K562 (cell line): ENCODE results near the gene OSGIN1. TPM values are rescaled to one million over a fixed set of nuclear protein-coding genes. Genes with fewer than 3 reads are reported as not detected.

Experiments used
- ARID1B ChIP-seq: fragments of 450-650 bp; IDR thresholded peaks from 2 replicates; pipeline ENCODE4 v1.6.1; 2016; ENCODE audit warnings: antibody characterized with exemption, mild to moderate bottlenecking, inconsistent platforms
- ATF6 ChIP-seq: sonication (generic); formaldehyde crosslinking; IDR thresholded peaks from 2 replicates; pipeline ENCODE4 v1.4.0; 2020; ENCODE audit warnings: mild to moderate bottlenecking, missing genetic modification reagents
- BCLAF1 ChIP-seq, 2 experiments: fragments of 450-650 bp in 1 of 2; IDR thresholded peaks; 2 replicates each; pipeline ENCODE4 v1.6.1; 2011 to 2017; ENCODE audit warnings: low read depth in 2 of 2, antibody characterized with exemption in 1 of 2, borderline replicate concordance in 1 of 2, low read length in 1 of 2, mild to moderate bottlenecking in 1 of 2, mixed read lengths in 1 of 2; ENCODE audit not compliant: control insufficient read depth in 1 of 2
- BCOR ChIP-seq: fragments of 450-650 bp; IDR thresholded peaks from 2 replicates; pipeline ENCODE4 v1.6.1; 2016
- BMI1 ChIP-seq: fragments of 150-350 bp; IDR thresholded peaks from 2 replicates; pipeline ENCODE4 v1.6.1; 2014; ENCODE audit warnings: low read length
- GABPB1 ChIP-seq: sonication (generic); formaldehyde crosslinking; IDR thresholded peaks from 2 replicates; pipeline ENCODE4 v1.8.0; 2022; ENCODE audit warnings: mild to moderate bottlenecking, missing genetic modification reagents
- RCOR1 ChIP-seq, 2 experiments: IDR thresholded peaks; 2 replicates each; pipeline ENCODE4 v1.6.1; 2012; ENCODE audit warnings: low read depth in 2 of 2, low read length in 2 of 2, borderline replicate concordance in 1 of 2, improper control_type of control experiment in 1 of 2
- SLC30A9 ChIP-seq: fragments of 250-450 bp; sonication (Bioruptor Pico); IDR thresholded peaks from 2 replicates; pipeline ENCODE4 v1.8.0; 2022; ENCODE audit warnings: mild to moderate bottlenecking, moderate library complexity
- SPI1 ChIP-seq: IDR thresholded peaks from 2 replicates; pipeline ENCODE4 v1.6.1; 2011; ENCODE audit warnings: low read depth, low read length, control low read depth, borderline replicate concordance
- ZBTB11 ChIP-seq, 3 experiments: fragments of 200-800 bp in 1 of 3; fragments of 250-450 bp in 1 of 3; fragments of 450-650 bp in 1 of 3; sonication (Bioruptor Pico) in 1 of 3; sonication (Bioruptor generic) in 1 of 3; formaldehyde crosslinking in 1 of 3; IDR thresholded peaks; 2 replicates each; pipeline versions ENCODE4 v1.6.1 to v1.8.0; 2016 to 2022; ENCODE audit warnings: mild to moderate bottlenecking in 2 of 3, missing genetic modification characterization in 2 of 3, missing compliant biosample characterization in 1 of 3, moderate library complexity in 1 of 3
- ZEB2 ChIP-seq: fragments of 450-650 bp; IDR thresholded peaks from 2 replicates; pipeline ENCODE4 v1.6.1; 2016
- ZNF695 ChIP-seq: fragments of 450-650 bp; formaldehyde crosslinking; IDR thresholded peaks from 2 replicates; pipeline ENCODE4 v1.4.0; 2020; ENCODE audit warnings: mild to moderate bottlenecking, moderate library complexity
- polyA plus RNA-seq, 8 experiments: library from polyadenylated mRNA; depleted of rRNA in 4 of 8; stranded (reverse) in 5 of 8; unstranded in 3 of 8; fragments of >200 nt; fragmentation: Nextera tagmentation in 2 of 8; fragmentation: Illumina TruSeq in 1 of 8; extraction: Ambion mirVana in 2 of 8; extraction: Trizol in 1 of 8; gene quantifications; 2 replicates each; pipeline versions ENCODE4 v1.2.1 to v1.2.3, GENCODE V29; 2011 to 2014; ENCODE audit warnings: inconsistent platforms in 1 of 8, missing spikeins in 1 of 8
- total RNA-seq, 7 experiments: library from RNA; depleted of rRNA in 6 of 7; stranded (reverse); fragments of >200 nt in 6 of 7; fragmentation: Illumina TruSeq in 2 of 7; extraction: Trizol in 2 of 7; gene quantifications; 2 replicates each; pipeline versions ENCODE4 v1.2.1 to v1.2.3, GENCODE V29; 2011 to 2021; ENCODE audit warnings: low replicate concordance in 1 of 7
- TF ChIP-seq, protein P1 (sequence below), 2 experiments: fragments of 200-800 bp in 1 of 2; sonication (Bioruptor generic) in 1 of 2; sonication (generic) in 1 of 2; formaldehyde crosslinking in 1 of 2; IDR thresholded peaks in 1 of 2; conservative IDR thresholded peaks in 1 of 2; 2 replicates each; pipeline versions ENCODE4 v1.5.0 to v1.6.1; 2016 to 2020; ENCODE audit warnings: missing compliant biosample characterization in 1 of 2, missing genetic modification characterization in 1 of 2, missing genetic modification reagents in 1 of 2
- TF ChIP-seq, protein P2 (sequence below): sonication (generic); formaldehyde crosslinking; IDR thresholded peaks from 2 replicates; pipeline ENCODE4 v1.8.1; 2023; ENCODE audit warnings: mild to moderate bottlenecking, missing genetic modification reagents, moderate library complexity
- TF ChIP-seq, protein P3 (sequence below): fragments of 250-450 bp; sonication (Bioruptor Pico); IDR thresholded peaks from 2 replicates; pipeline ENCODE4 v1.5.0; 2021

Gene OSGIN1
- total and polyA plus RNA-seq, 9 of the 15 experiments (the other 6 are each of a cell fraction or from before 2014, with no cell fraction given) = 0.03 to 3.6 (median 1.6) TPM

DNA sequence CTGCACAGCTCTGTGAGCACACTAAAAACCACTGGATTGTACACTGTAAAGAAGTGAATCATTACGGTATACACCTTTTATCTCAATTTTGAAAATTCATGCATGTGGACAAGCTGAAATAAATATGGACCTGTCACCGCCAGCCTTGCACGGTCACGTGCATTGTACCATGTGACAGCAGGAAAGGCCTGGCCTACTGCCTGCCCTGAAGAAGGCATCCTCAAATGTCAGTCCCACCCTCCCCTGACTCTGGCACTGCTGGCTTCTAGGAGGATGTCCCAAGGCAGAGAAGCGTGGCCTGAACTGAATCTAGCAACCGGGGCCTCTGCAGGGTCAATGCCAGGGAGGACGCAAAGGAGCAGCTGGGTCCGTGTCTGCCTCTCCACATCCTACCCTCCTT, 54.9 kb downstream of the OSGIN1 start (continued):
- TF ChIP-seq, protein P1, sequence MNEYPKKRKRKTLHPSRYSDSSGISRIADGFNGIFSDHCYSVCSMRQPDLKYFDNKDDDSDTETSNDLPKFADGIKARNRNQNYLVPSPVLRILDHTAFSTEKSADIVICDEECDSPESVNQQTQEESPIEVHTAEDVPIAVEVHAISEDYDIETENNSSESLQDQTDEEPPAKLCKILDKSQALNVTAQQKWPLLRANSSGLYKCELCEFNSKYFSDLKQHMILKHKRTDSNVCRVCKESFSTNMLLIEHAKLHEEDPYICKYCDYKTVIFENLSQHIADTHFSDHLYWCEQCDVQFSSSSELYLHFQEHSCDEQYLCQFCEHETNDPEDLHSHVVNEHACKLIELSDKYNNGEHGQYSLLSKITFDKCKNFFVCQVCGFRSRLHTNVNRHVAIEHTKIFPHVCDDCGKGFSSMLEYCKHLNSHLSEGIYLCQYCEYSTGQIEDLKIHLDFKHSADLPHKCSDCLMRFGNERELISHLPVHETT (CRISPR knock-in tag; conservative IDR thresholded peaks at IDR 0.05 in 1 of 2, IDR thresholded peaks at IDR 0.05 in 1 of 2) = no peak
- no peak for TF ChIP-seq SLC30A9 (CRISPR knock-in tag)
- no peak for TF ChIP-seq BMI1
- no peak for TF ChIP-seq BCOR
- TF ChIP-seq, protein P2, sequence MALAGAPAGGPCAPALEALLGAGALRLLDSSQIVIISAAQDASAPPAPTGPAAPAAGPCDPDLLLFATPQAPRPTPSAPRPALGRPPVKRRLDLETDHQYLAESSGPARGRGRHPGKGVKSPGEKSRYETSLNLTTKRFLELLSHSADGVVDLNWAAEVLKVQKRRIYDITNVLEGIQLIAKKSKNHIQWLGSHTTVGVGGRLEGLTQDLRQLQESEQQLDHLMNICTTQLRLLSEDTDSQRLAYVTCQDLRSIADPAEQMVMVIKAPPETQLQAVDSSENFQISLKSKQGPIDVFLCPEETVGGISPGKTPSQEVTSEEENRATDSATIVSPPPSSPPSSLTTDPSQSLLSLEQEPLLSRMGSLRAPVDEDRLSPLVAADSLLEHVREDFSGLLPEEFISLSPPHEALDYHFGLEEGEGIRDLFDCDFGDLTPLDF (CRISPR knock-in tag) = no peak
- no peak for TF ChIP-seq BCLAF1 (IDR thresholded peaks at IDR 0.05; ENCODE audit: borderline replicate concordance in 1 of 2, control insufficient read depth in 1 of 2, low read depth in 2 of 2, low read length in 1 of 2)
- TF ChIP-seq ARID1B = no peak
- TF ChIP-seq ZBTB11 (CRISPR knock-in tag; IDR thresholded peaks at IDR 0.05) = no peak
- no peak for TF ChIP-seq ATF6
- no peak for TF ChIP-seq GABPB1 (CRISPR knock-in tag)
- TF ChIP-seq ZNF695 (CRISPR knock-in tag) = no peak
- TF ChIP-seq SPI1 = no peak
- TF ChIP-seq, protein P3, sequence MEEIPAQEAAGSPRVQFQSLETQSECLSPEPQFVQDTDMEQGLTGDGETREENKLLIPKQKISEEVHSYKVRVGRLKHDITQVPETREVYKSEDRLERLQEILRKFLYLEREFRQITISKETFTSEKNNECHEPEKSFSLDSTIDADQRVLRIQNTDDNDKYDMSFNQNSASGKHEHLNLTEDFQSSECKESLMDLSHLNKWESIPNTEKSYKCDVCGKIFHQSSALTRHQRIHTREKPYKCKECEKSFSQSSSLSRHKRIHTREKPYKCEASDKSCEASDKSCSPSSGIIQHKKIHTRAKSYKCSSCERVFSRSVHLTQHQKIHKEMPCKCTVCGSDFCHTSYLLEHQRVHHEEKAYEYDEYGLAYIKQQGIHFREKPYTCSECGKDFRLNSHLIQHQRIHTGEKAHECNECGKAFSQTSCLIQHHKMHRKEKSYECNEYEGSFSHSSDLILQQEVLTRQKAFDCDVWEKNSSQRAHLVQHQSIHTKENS (CRISPR knock-in tag) = no peak
- TF ChIP-seq RCOR1 (IDR thresholded peaks at IDR 0.05; ENCODE audit: borderline replicate concordance in 1 of 2, low read depth in 2 of 2, low read length in 2 of 2) = no peak
- no peak for TF ChIP-seq ZEB2
